Measurements from ENCODE around the gene JMJD6. TPM values are rescaled to one million over a fixed set of nuclear protein-coding genes. Genes with fewer than 3 reads are reported as not detected.

Gene JMJD6
- total RNA-seq, 2 experiments from 2014 or later: 77.9 to 80.3 TPM

DNA sequence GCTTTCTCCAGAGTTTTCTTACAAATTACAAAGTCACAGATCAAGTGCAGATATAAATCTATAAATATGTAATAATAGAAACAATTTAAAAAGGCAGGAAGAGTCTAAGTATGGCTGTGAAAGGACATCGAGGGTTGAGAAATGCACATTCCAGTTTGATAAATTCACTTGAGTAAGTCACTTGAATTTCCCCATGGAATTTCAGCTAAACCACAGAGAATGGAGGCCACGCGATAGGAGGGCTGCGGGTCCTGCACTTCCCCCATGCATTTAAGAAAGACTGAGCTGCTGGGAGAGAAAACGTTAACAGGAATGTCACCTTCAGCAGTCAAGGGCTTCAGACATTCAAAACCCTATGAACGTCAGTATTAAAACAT lies 9.6 kb downstream of the JMJD6 start:
- peak overlapping the region; percentile 53 for H3K4me3 Mint-ChIP-seq
- H3K4me1 Mint-ChIP-seq (ENCODE audit: low read depth): peaks cover 63% of the 10 kb centered on the region
- TF ChIP-seq, protein P1, sequence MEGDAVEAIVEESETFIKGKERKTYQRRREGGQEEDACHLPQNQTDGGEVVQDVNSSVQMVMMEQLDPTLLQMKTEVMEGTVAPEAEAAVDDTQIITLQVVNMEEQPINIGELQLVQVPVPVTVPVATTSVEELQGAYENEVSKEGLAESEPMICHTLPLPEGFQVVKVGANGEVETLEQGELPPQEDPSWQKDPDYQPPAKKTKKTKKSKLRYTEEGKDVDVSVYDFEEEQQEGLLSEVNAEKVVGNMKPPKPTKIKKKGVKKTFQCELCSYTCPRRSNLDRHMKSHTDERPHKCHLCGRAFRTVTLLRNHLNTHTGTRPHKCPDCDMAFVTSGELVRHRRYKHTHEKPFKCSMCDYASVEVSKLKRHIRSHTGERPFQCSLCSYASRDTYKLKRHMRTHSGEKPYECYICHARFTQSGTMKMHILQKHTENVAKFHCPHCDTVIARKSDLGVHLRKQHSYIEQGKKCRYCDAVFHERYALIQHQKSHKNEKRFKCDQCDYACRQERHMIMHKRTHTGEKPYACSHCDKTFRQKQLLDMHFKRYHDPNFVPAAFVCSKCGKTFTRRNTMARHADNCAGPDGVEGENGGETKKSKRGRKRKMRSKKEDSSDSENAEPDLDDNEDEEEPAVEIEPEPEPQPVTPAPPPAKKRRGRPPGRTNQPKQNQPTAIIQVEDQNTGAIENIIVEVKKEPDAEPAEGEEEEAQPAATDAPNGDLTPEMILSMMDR (IDR thresholded peaks at IDR 0.05): no peak
- no peak for DNase-seq
- H3K9me3 Mint-ChIP-seq: no peaks in the 10 kb centered on the region
- ATAC-seq: no peak
- H3K36me3 Mint-ChIP-seq (ENCODE audit: low read depth): peaks cover 73% of the 10 kb centered on the region
- H3K27ac Mint-ChIP-seq: peak overlapping the region; percentile 92
- POLR2A ChIA-PET: interaction anchor here (0.7 to 10.1 kb wide), 4 partner anchors 10 to 160 kb away, joined by 3 to 111 read pairs (median 40); partner anchors contain the start of genes JMJD6, METTL23, MFSD11 and SRSF2
- intact Hi-C loops (cut with micrococcal nuclease): no loop called here
- no peaks in the 10 kb centered on the region for H3K27me3 Mint-ChIP-seq
- CTCF ChIA-PET: interaction anchor here (1.1 to 6.8 kb wide), 6 partner anchors 8 to 194 kb away, joined by 3 to 83 read pairs (median 4); partner anchors contain the start of genes JMJD6 and METTL23

DNA sequence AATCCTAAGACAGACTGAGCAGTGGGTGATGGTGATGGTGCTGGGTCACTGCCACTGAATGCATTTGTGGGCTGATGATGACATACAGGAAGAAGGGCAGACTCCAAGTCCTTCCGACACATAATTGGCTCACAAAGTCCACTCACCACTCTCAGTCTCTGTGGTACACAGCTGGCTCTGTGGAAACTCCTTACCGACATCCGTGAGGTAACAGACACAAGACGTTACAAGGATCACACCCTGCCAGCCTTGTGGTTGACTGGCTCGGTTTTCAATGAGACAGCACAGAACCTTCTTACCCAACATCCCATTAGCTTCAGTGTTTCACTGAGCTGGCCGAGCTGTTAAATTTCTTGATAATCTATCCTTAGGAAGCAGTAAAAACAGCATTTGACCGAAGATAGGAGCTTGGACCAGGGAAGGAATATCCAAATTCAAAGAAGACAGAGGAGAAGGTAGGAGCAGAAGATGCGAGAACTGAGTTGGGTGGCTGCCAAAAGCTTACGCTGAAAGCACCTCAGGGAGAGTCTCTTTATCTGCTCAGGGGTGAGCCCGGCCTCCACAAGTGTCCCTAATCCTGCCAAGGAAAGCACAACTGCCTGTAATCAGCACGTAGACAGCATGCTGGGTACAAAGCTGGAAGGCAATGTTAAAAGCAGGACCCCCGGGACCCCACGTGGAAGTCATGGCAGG lies 10.1 kb downstream of the JMJD6 start:
- intact Hi-C loops (cut with micrococcal nuclease): no loop called here
- TF ChIP-seq, protein P1 (IDR thresholded peaks at IDR 0.05): no peak

DNA sequence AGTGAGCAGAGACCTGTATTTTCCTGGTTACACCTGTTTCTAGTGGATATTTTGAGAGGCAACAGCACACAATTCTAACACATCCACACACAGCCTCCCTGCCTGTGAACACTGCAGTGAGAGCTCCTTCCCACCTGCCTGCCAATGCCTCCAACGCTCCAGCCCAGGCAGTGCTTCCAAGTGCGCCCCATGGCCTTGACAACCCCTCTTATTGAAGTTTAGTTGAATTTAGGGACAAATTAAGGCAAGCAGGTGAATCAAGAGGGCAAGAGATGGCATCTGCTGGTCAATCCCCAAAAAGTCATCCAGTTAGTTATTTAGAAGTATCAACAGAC lies 10.9 kb downstream of the JMJD6 start:
- Mint-ChIP-seq H3K4me3 (peak overlapping the region; percentile 53), H3K4me1 (ENCODE audit: low read depth) (peaks cover 61% of the 10 kb centered on the region), H3K27ac (peak overlapping the region; percentile 92), H3K27me3 (no peaks in the 10 kb centered on the region), H3K9me3 (no peaks in the 10 kb centered on the region), H3K36me3 (ENCODE audit: low read depth) (peaks cover 59% of the 10 kb centered on the region)
- POLR2A ChIA-PET: interaction anchor here (1.0 to 10.1 kb wide), 3 partner anchors 11 to 158 kb away, joined by 5 to 111 read pairs (median 76); partner anchors contain the start of genes JMJD6, METTL23, MFSD11 and SRSF2
- no peak for ATAC-seq
- TF ChIP-seq, protein P1 (IDR thresholded peaks at IDR 0.05): no peak
- no peak for DNase-seq
- CTCF ChIA-PET: interaction anchor here (1.1 to 6.8 kb wide), 7 partner anchors 10 to 192 kb away, joined by 3 to 83 read pairs (median 13); partner anchors contain the start of genes JMJD6, METTL23 and MFSD11
- intact Hi-C loops (cut with micrococcal nuclease): no loop called here

More for the DNA sequence above, 10.1 kb downstream of the JMJD6 start:
- Mint-ChIP-seq H3K4me3 (peak overlapping the region; percentile 53), H3K4me1 (ENCODE audit: low read depth) (peaks cover 62% of the 10 kb centered on the region), H3K27ac (peak overlapping the region; percentile 92), H3K9me3 (no peaks in the 10 kb centered on the region), H3K27me3 (no peaks in the 10 kb centered on the region), H3K36me3 (ENCODE audit: low read depth) (peaks cover 68% of the 10 kb centered on the region)
- DNase-seq: peak; percentile 93
- ChIA-PET CTCF (interaction anchor here (1.1 to 6.8 kb wide), 4 partner anchors 9 to 193 kb away, joined by 3 to 83 read pairs (median 10); partner anchors contain the start of genes JMJD6 and METTL23), POLR2A (interaction anchor here (0.7 to 10.1 kb wide), 5 partner anchors 11 to 160 kb away, joined by 3 to 111 read pairs (median 3); partner anchors contain the start of genes JMJD6, METTL23, MFSD11 and SRSF2)
- peak; percentile 90 for ATAC-seq

- Mint-ChIP-seq H3K4me3 (peak overlapping the region; percentile 53), H3K9me3 (no peaks in the 10 kb centered on the region), H3K27me3 (no peaks in the 10 kb centered on the region), H3K27ac (peak overlapping the region; percentile 92), H3K36me3 (ENCODE audit: low read depth) (peaks cover 56% of the 10 kb centered on the region), H3K4me1 (ENCODE audit: low read depth) (peaks cover 61% of the 10 kb centered on the region)
- CTCF ChIA-PET: interaction anchor here (0.6 to 6.8 kb wide), 12 partner anchors 11 to 192 kb away, joined by 3 to 83 read pairs (median 8); partner anchors contain the start of genes JMJD6, METTL23 and MFSD11
- TF ChIP-seq, protein P1 (IDR thresholded peaks at IDR 0.05): peak; percentile 88
- POLR2A ChIA-PET: interaction anchor here (0.7 to 10.1 kb wide), 6 partner anchors 12 to 157 kb away, joined by 3 to 111 read pairs (median 5); partner anchors contain the start of genes JMJD6, METTL23, MFSD11 and SRSF2
- ATAC-seq (no peak), DNase-seq (peak; percentile 90)
- intact Hi-C loops (cut with micrococcal nuclease): no loop called here
Measured at GRCh38 chr17:76714822-76715495, 11.4 kb downstream of the JMJD6 start.
